Pancreas (tissue), 10 donors: ENCODE measurements around the gene DNAAF5. TPM values are rescaled to one million over a fixed set of nuclear protein-coding genes. Genes with fewer than 3 reads are reported as not detected.

Experiments used
- ATAC-seq, 4 donors: fragments of 200-7000 bp; cut with Tn5 transposase; one replicate each; pipeline versions ENCODE4 v1.8.0 to v1.9.1; 2020; ENCODE audit warnings: mild to moderate bottlenecking in 4 of 4, moderate library complexity in 4 of 4
- DNase-seq, 6 donors: peaks; one replicate each; pipeline ENCODE4 v3.0.0-alpha.2; 2020
- FAIRE-seq: peaks from 2 replicates; lab custom pipeline; 2012; peaks lifted over from hg19 to GRCh38; lab: Jason Lieb, UNC
- H3K27ac ChIP-seq, 4 donors: fragments of 200-600 bp; sonication (generic); 1 replicate in 3 of 4; 2 replicates in 1 of 4; pipeline versions ENCODE4 v1.5.0 to v1.8.0; 2020
- H3K27me3 ChIP-seq, 4 donors: fragments of 200-600 bp; one replicate each; pipeline ENCODE4 v1.8.0; 2021
- H3K36me3 ChIP-seq, 3 donors: fragments of 200-600 bp; sonication (generic) in 1 of 3; one replicate each; pipeline versions ENCODE4 v1.5.0 to v1.8.0; 2020 to 2021
- H3K4me1 ChIP-seq, 3 donors: fragments of 200-600 bp; one replicate each; pipeline ENCODE4 v1.8.0; 2021
- H3K4me3 ChIP-seq, 4 donors: fragments of 200-600 bp; sonication (generic) in 2 of 4; one replicate each; pipeline versions ENCODE4 v1.5.0 to v1.8.0; 2020 to 2021
- H3K9me3 ChIP-seq, 4 donors: fragments of 200-600 bp; one replicate each; pipeline ENCODE4 v1.8.0; 2021
- WGBS, 2 donors: extraction: QIAGEN DNeasy Blood & Tissue Kit; methylation state at CpG; one replicate each; pipeline ENCODE4 v1.1.7; 2013; 5-methylcytosine and 5-hydroxymethylcytosine counted together
- intact Hi-C, 3 donors: fragments of 100-400 bp; cut with DNase I; formaldehyde crosslinking; loops; one replicate each; pipeline versions ENCODE4 v1.11.1 to v1.14.2; 2022
- polyA plus RNA-seq, 2 donors: library from polyadenylated mRNA; stranded (reverse); fragments of 200-250 nt; gene quantifications; one replicate each; pipeline ENCODE4 v1.2.3, GENCODE V29; 2013
- total RNA-seq, 6 donors: library from RNA; stranded (reverse); fragmentation: NEBNext Ultra II Directional in 4 of 6; extraction: Animal tissue kit (Norgen Biotek cat#: 25700) in 4 of 6; gene quantifications; one replicate each; pipeline versions ENCODE4 v1.2.1 to v1.2.4, GENCODE V29; 2021 to 2023
- TF ChIP-seq, protein P1 (sequence below), 4 donors: fragments of 200-600 bp; sonication (generic) in 3 of 4; IDR thresholded peaks; one replicate each; pipeline versions ENCODE4 v1.5.0 to v1.8.0; 2021; ENCODE audit warnings: antibody characterized with exemption in 4 of 4
- donor health status: healthy with polysubstance abuse.
- donor health status: DM: no; HTN: no; CAD: no; lungs with moderate emphysema.
- donor health status: DM: no; HTN: no; CAD: no.
- donor health status: control.
- donor health status: control.
- donor health status: Bipolar disorder and iron deficiency.
- donor health status: DM: yes; HTN: yes; CAD: no.
- donor health status: DM: no; HTN: no; CAD: no.
- donor health status: DM: no; HTN: no; CAD: no.
- donor health status: DM: yes; HTN: yes; CAD: no.

The DNAAF5 gene
- total and polyA plus RNA-seq, 8 donors: 7.7 to 16.6 (median 11.8) TPM

DNA sequence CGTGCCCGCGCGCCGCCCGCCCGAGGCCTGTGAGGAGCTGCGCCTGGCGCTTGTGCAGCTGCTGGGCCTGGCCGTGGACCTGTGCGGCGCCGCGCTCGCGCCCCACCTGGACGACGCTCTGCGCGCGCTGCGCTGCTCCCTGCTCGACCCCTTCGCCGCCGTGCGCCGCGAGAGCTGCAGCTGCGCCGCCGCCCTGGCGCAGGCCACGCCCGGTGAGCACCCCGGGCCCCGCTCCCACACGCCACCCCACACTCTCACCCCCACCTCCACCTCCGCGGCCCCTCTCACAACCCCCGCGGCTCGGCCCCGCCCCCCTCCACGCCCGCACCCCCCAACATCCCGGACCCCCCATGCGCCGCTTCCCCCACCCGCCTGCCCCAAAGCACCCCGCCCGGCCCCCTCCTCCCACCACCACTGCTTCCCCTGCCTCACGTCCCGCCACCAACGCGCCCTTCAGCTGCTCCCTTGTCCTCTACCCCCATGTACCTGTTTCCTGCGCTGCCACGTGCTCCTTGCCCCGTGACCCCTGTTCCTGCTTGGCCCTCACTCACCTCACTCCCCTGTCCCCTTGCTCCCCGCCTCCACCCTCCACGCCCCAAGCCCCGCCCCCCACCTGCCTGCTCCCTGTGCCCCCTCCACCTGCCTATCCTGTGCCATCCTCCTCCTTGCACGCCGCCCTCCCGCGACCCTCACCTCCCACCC lies 756 bp downstream of the DNAAF5 start, which contains the start of gene PRKAR1B:
PRKAR1B (minus strand) TSS at position 178 of the 702 bp plus-strand sequence. CDS start 15,776 bp downstream, outside the sequence.
- FAIRE-seq (no peak), ATAC-seq (peak; percentile 3 to 57 (median 20)), DNase-seq (peak in 4 of 6 donors; percentile 32 to 72 (median 43))
- 2% methylated on average over 32 to 65 of the region's 66 CpGs for WGBS, 2 donors
- Histone ChIP-seq H3K27me3 (no peaks in the 10 kb centered on the region), H3K27ac (peak within 1 kb of the TSS; percentile 29 to 51 (median 35)), H3K9me3 (no peaks in the 10 kb centered on the region), H3K4me1 (peaks cover 0 to 17% (median 3%) of the 10 kb centered on the region in 3 donors), H3K36me3 (no peaks in the 10 kb centered on the region), H3K4me3 (peak within 1 kb of the TSS; percentile 80 to 91 (median 90))
- TF ChIP-seq, protein P1, sequence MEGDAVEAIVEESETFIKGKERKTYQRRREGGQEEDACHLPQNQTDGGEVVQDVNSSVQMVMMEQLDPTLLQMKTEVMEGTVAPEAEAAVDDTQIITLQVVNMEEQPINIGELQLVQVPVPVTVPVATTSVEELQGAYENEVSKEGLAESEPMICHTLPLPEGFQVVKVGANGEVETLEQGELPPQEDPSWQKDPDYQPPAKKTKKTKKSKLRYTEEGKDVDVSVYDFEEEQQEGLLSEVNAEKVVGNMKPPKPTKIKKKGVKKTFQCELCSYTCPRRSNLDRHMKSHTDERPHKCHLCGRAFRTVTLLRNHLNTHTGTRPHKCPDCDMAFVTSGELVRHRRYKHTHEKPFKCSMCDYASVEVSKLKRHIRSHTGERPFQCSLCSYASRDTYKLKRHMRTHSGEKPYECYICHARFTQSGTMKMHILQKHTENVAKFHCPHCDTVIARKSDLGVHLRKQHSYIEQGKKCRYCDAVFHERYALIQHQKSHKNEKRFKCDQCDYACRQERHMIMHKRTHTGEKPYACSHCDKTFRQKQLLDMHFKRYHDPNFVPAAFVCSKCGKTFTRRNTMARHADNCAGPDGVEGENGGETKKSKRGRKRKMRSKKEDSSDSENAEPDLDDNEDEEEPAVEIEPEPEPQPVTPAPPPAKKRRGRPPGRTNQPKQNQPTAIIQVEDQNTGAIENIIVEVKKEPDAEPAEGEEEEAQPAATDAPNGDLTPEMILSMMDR (IDR thresholded peaks at IDR 0.05): no peak
- intact Hi-C loops: loop anchor here in 1 of 3 donors (10.0 kb wide), 1 partner anchor 202 kb away; no protein-coding TSS in a partner anchor

DNA sequence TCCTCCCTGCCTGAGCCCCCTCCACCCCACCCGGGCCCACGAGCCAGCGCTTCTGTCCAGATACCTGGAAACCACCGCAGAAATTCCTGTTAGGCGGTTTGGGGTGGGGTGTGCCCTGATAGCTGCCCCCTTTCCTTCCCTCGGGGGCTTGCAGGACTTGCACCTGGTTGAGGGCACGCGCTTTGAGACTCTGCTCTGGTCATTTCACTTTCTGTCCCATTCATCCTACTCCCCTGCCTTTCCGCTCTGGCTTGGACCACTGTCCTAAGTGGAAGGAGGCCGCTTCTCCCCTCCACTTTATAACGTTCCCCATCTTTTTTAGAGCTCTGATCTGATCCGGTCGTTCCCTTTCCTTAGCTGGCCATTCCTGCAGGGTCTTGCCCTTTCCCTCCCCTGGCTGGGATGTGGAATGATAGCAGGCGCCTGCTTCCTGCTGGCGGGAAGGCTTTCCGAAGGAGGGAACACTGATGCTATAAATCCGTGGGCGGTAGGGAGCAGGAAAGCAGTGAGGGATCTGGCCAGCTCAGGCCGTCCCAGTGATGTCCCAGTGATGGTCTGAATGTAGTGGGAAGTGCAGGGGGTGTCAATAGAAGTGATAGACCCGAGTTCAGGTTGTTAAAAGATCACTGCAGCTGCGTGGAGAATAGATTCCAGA lies 1.4 kb downstream of the DNAAF5 start:
- peaks cover 0 to 17% (median 3%) of the 10 kb centered on the region in 3 donors for H3K4me1 ChIP-seq
- TF ChIP-seq, protein P1 (IDR thresholded peaks at IDR 0.05): no peak
- peak overlapping the region in 1 of 4 donors; percentile 8 for H3K27ac ChIP-seq
- ATAC-seq (no peak), DNase-seq (peak in 1 of 6 donors; percentile 16), FAIRE-seq (no peak)
- no peaks in the 10 kb centered on the region for H3K36me3 ChIP-seq
- intact Hi-C loops: loop anchor here in 1 of 3 donors (10.0 kb wide), 1 partner anchor 203 kb away; no protein-coding TSS in a partner anchor
- no peaks in the 10 kb centered on the region for H3K9me3 ChIP-seq
- no peaks in the 10 kb centered on the region for H3K27me3 ChIP-seq
- WGBS, 2 donors: 34 to 38% methylated on average over 19 to 21 of the region's 21 CpGs
- H3K4me3 ChIP-seq: peak overlapping the region in 2 of 4 donors; percentile 90 to 91

DNA sequence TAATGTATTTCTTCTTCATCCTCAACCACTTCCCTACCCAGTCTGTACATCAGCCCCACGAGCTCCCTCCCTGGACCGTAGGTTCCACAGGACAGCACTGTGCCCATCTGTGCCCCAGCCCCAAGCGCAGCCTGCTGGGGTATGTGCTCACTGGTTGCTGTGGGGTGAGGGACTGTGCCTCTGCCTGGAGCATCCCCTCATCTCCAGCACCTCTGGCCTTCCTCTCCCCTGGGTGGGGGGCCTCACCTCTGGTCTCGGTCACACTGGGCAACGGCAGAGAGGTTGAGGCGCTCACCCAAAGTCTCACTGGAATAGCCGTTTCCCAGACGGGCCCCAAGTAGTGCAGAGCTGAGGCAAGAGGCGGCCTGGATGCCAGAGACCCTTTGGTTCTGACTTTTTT lies 2.1 kb downstream of the DNAAF5 start:
- Histone ChIP-seq H3K27ac (no peak overlapping the region), H3K9me3 (no peaks in the 10 kb centered on the region)
- TF ChIP-seq, protein P1 (IDR thresholded peaks at IDR 0.05): no peak

DNA sequence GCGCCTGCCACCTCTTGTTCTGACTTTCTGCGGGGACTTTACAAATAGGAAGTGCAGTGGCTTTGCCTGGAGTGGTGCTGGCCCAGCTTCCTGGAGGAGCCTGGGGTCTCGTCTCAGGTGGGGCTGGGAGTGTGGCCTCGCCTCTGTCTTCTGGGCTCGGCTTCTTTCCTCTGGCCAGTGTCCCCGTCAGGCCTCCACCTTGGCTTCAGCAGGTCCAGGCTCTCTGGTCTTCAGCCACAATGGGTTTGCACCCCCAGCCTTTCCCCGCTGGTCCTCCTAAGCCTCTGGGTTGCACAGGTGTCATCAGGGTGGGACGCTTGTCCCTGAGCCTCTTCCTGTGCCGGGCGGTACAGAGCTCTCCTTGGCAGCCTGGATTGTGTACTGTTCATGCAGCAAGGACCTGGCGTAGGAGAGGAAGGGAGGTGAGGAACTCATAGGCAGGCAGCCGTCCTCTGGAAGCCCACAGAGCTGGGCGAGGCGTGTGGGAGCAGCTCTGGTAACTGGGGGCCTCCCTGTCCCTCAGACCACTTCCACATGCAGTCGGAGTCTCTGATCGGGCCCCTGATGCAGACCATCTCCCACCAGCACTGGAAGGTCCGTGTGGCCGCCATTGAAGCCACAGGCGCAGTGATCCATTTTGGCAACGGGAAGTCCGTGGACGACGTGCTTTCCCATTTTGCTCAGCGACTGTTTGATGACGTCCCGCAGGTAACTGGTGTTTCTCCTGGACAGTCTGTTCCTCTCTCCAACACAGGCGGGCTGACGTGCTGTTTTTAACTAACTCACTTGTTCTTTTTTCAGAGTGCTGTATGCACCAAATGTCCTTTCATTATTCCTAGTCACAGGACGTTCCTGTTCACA lies 2.9 kb downstream of the DNAAF5 start:
- TF ChIP-seq, protein P1 (IDR thresholded peaks at IDR 0.05): no peak
- ATAC-seq: no peak
- H3K9me3 ChIP-seq: no peaks in the 10 kb centered on the region
- intact Hi-C loops: loop anchor here in 1 of 3 donors (10.0 kb wide), 1 partner anchor 205 kb away; no protein-coding TSS in a partner anchor
- FAIRE-seq: no peak
- WGBS, 2 donors: 90 to 91% methylated on average over 29 of the region's 29 CpGs
- H3K36me3 ChIP-seq: no peaks in the 10 kb centered on the region
- H3K27me3 ChIP-seq: no peaks in the 10 kb centered on the region
- peaks cover 0 to 17% (median 3%) of the 10 kb centered on the region in 3 donors for H3K4me1 ChIP-seq
- no peak overlapping the region for H3K4me3 ChIP-seq
- H3K27ac ChIP-seq: no peak overlapping the region
- DNase-seq: peak in 1 of 6 donors; percentile 40

More for the DNA sequence above, 2.1 kb downstream of the DNAAF5 start:
- intact Hi-C loops: loop anchor here in 1 of 3 donors (10.0 kb wide), 1 partner anchor 204 kb away; no protein-coding TSS in a partner anchor
- H3K27me3 ChIP-seq: no peaks in the 10 kb centered on the region
- DNase-seq (peak in 1 of 6 donors; percentile 38), ATAC-seq (no peak), FAIRE-seq (no peak)
- peaks cover 0 to 17% (median 3%) of the 10 kb centered on the region in 3 donors for H3K4me1 ChIP-seq
- H3K36me3 ChIP-seq: no peaks in the 10 kb centered on the region
- no peak overlapping the region for H3K4me3 ChIP-seq
- 87 to 91% methylated on average over 9 of the region's 9 CpGs for WGBS, 2 donors
